H1 (cell line): ENCODE measurements around the gene H2AZ2. TPM values are rescaled to one million over a fixed set of nuclear protein-coding genes. Genes with fewer than 3 reads are reported as not detected.

Experiments used
- CTCF ChIA-PET: fragments of 300-600 bp; sonication (Branson Sonifier 250); formaldehyde crosslinking; loops from one replicate; lab custom pipeline; 2021; ENCODE audit not compliant: partially characterized antibody; lab: Charles Lee
- POLR2A ChIA-PET: fragments of 300-600 bp; sonication (Branson Sonifier 250); formaldehyde crosslinking; loops from one replicate; lab custom pipeline; 2021; ENCODE audit warnings: inconsistent platforms; ENCODE audit not compliant: partially characterized antibody; lab: Charles Lee
- DNase-seq, 2 experiments: peaks; one replicate each; pipeline versions ENCODE4 v3.0.0 to v3.0.0-alpha.2; 2010 to 2022; ENCODE audit warnings: low spot score in 2 of 2, low read depth in 1 of 2, mixed read lengths in 1 of 2
- FAIRE-seq: peaks from 2 replicates; lab custom pipeline; 2011; peaks lifted over from hg19 to GRCh38; lab: Jason Lieb, UNC
- H2AFZ ChIP-seq: 2 replicates; pipeline ENCODE4 v1.8.1; 2012; ENCODE audit warnings: low read length, inconsistent platforms
- H2AK5ac ChIP-seq: 2 replicates; pipeline ENCODE4 v1.6.1; 2013; ENCODE audit warnings: low read depth, low read length
- H2BK120ac ChIP-seq: replicated peaks from 2 replicates; pipeline ENCODE3; 2013; ENCODE audit warnings: low read depth, low read length, inconsistent platforms
- H2BK12ac ChIP-seq: 2 replicates; pipeline ENCODE4 v1.6.1; 2013; ENCODE audit warnings: low read depth, low read length
- H2BK15ac ChIP-seq: 2 replicates; pipeline ENCODE4 v1.6.1; 2013; ENCODE audit warnings: low read length
- H2BK20ac ChIP-seq: 2 replicates; pipeline ENCODE4 v1.6.1; 2013; ENCODE audit warnings: low read length
- H2BK5ac ChIP-seq: 2 replicates; pipeline ENCODE4 v1.6.1; 2013; ENCODE audit warnings: low read depth, low read length
- H3K14ac ChIP-seq: 2 replicates; pipeline ENCODE4 v1.6.1; 2013; ENCODE audit warnings: inconsistent platforms; ENCODE audit not compliant: insufficient read length
- H3K18ac ChIP-seq: 2 replicates; pipeline ENCODE4 v1.6.1; 2013; ENCODE audit warnings: low read length; ENCODE audit errors: extremely low read depth
- H3K23ac ChIP-seq: 2 replicates; pipeline ENCODE4 v1.6.1; 2013; ENCODE audit warnings: inconsistent platforms; ENCODE audit not compliant: insufficient read length
- H3K23me2 ChIP-seq: 2 replicates; pipeline ENCODE4 v1.6.1; 2013; ENCODE audit warnings: low read depth, low read length
- H3K27ac ChIP-seq: 2 replicates; pipeline ENCODE4 v1.6.1; 2011; ENCODE audit warnings: low read depth, low read length, inconsistent platforms
- H3K27me3 ChIP-seq, 4 experiments: replicated peaks in 1 of 4; 1 replicate in 1 of 4; 2 replicates in 3 of 4; pipeline versions ENCODE4 v1.6.1 to v1.8.1; 2011 to 2013; ENCODE audit warnings: low read length in 3 of 4, mild to moderate bottlenecking in 3 of 4, inconsistent platforms in 2 of 4, mixed read lengths in 2 of 4, moderate library complexity in 1 of 4; ENCODE audit not compliant: control insufficient read depth in 3 of 4, insufficient read depth in 3 of 4; ENCODE audit errors: extremely low read depth in 1 of 4
- H3K36me3 ChIP-seq, 4 experiments: 2 replicates each; pipeline versions ENCODE4 v1.6.1 to v1.8.1; 2011 to 2013; ENCODE audit warnings: mild to moderate bottlenecking in 4 of 4, low read length in 3 of 4, moderate library complexity in 2 of 4, control low read depth in 1 of 4, inconsistent platforms in 1 of 4; ENCODE audit not compliant: insufficient read depth in 4 of 4, control insufficient read depth in 2 of 4
- H3K4ac ChIP-seq: replicated peaks from 2 replicates; pipeline ENCODE3; 2013; ENCODE audit warnings: low read length, low read depth, mixed read lengths, inconsistent platforms; ENCODE audit not compliant: insufficient read length
- H3K4me1 ChIP-seq, 4 experiments: replicated peaks in 1 of 4; 1 replicate in 1 of 4; 2 replicates in 3 of 4; pipeline versions ENCODE4 v1.6.1 to v1.8.1; 2011 to 2013; ENCODE audit warnings: low read length in 3 of 4, inconsistent platforms in 2 of 4, mixed read lengths in 1 of 4; ENCODE audit not compliant: insufficient read depth in 4 of 4, control insufficient read depth in 3 of 4
- H3K4me2 ChIP-seq, 2 experiments: 2 replicates each; pipeline versions ENCODE4 v1.6.1 to v1.8.1; 2011 to 2013; ENCODE audit warnings: low read depth in 2 of 2, low read length in 2 of 2, control low read depth in 1 of 2, inconsistent platforms in 1 of 2, mild to moderate bottlenecking in 1 of 2; ENCODE audit not compliant: insufficient read depth in 1 of 2
- H3K4me3 ChIP-seq, 4 experiments: fragments of 200-600, 300-600 bp in 1 of 4; sonication (generic), shearing (Covaris generic), sonication (Bioruptor Twin) in 1 of 4; 2 replicates each; pipeline versions ENCODE4 v1.5.1 to v1.8.1; 2011 to 2016; ENCODE audit warnings: low read length in 4 of 4, low read depth in 3 of 4, control low read depth in 2 of 4, inconsistent platforms in 2 of 4, mild to moderate bottlenecking in 2 of 4, mixed read lengths in 1 of 4, moderate library complexity in 1 of 4; ENCODE audit not compliant: insufficient read depth in 2 of 4; ENCODE audit errors: extremely low read depth in 1 of 4
- H3K56ac ChIP-seq: replicated peaks from 2 replicates; pipeline ENCODE3; 2013; ENCODE audit warnings: low read depth, mild to moderate bottlenecking, mixed read lengths, low read length, inconsistent platforms; ENCODE audit not compliant: insufficient read length
- H3K79me1 ChIP-seq: 2 replicates; pipeline ENCODE4 v1.6.1; 2013; ENCODE audit warnings: low read depth, low read length, control low read depth
- H3K79me2 ChIP-seq, 2 experiments: 2 replicates each; pipeline versions ENCODE4 v1.6.1 to v1.8.1; 2012 to 2013; ENCODE audit warnings: low read length in 2 of 2, mild to moderate bottlenecking in 2 of 2, inconsistent platforms in 1 of 2; ENCODE audit not compliant: insufficient read depth in 2 of 2, control insufficient read depth in 1 of 2
- H3K9ac ChIP-seq, 4 experiments: replicated peaks in 1 of 4; 1 replicate in 1 of 4; 2 replicates in 3 of 4; pipeline versions ENCODE4 v1.6.1 to v1.8.1; 2011 to 2013; ENCODE audit warnings: low read depth in 3 of 4, low read length in 3 of 4, control low read depth in 2 of 4, mild to moderate bottlenecking in 2 of 4, moderate library complexity in 2 of 4, inconsistent platforms in 1 of 4; ENCODE audit errors: extremely low read depth in 1 of 4
- H3K9me3 ChIP-seq, 2 experiments: 2 replicates each; pipeline versions ENCODE4 v1.6.1 to v1.8.1; 2012 to 2013; ENCODE audit warnings: mild to moderate bottlenecking in 2 of 2, moderate library complexity in 2 of 2, control low read depth in 1 of 2, inconsistent platforms in 1 of 2, low read depth in 1 of 2, low read length in 1 of 2, mixed read lengths in 1 of 2; ENCODE audit not compliant: insufficient read depth in 2 of 2
- H4K20me1 ChIP-seq, 2 experiments: replicated peaks in 1 of 2; 2 replicates each; pipeline versions ENCODE3 to v1.8.1; 2011 to 2013; ENCODE audit warnings: inconsistent platforms in 2 of 2, low read length in 2 of 2, mild to moderate bottlenecking in 1 of 2; ENCODE audit not compliant: insufficient read depth in 2 of 2, control insufficient read depth in 1 of 2
- H4K5ac ChIP-seq: 2 replicates; pipeline ENCODE4 v1.6.1; 2013; ENCODE audit warnings: low read length, low read depth, mixed read lengths, inconsistent platforms; ENCODE audit not compliant: insufficient read length
- H4K8ac ChIP-seq: 2 replicates; pipeline ENCODE4 v1.8.0; 2013; ENCODE audit warnings: mild to moderate bottlenecking, moderate library complexity, low read length, inconsistent platforms; ENCODE audit not compliant: insufficient read depth; ENCODE audit errors: extremely low read depth
- H4K91ac ChIP-seq: replicated peaks from 2 replicates; pipeline ENCODE3; 2013; ENCODE audit warnings: low read length, mixed read lengths, inconsistent platforms; ENCODE audit not compliant: insufficient read length
- ATF2 ChIP-seq: IDR thresholded peaks from 2 replicates; pipeline ENCODE4 v1.6.1; 2012; ENCODE audit warnings: low read length, inconsistent platforms
- BCL11A ChIP-seq, 2 experiments: IDR thresholded peaks; one replicate each; pipeline ENCODE4 v1.6.1; 2011; ENCODE audit warnings: low read depth in 2 of 2, low read length in 2 of 2, mild to moderate bottlenecking in 2 of 2
- CBX8 ChIP-seq: fragments of 300-800, 300-1000 bp; sonication (generic); IDR thresholded peaks from 2 replicates; pipeline ENCODE4 v1.7.1; 2016; ENCODE audit warnings: low read depth, low read length, borderline replicate concordance
- CREB1 ChIP-seq: IDR thresholded peaks from 2 replicates; pipeline ENCODE4 v1.6.1; 2012; ENCODE audit warnings: inconsistent platforms
- CTBP2 ChIP-seq: IDR thresholded peaks from 2 replicates; pipeline ENCODE4 v1.7.0; 2011; ENCODE audit warnings: borderline replicate concordance, mild to moderate bottlenecking, moderate library complexity, mixed read lengths, low read length; ENCODE audit not compliant: insufficient read depth, insufficient read length
- EZH2 ChIP-seq: fragments of 200-600 bp; sonication (generic); IDR thresholded peaks from 2 replicates; pipeline ENCODE4 v1.7.1; 2012; ENCODE audit warnings: low read depth, mild to moderate bottlenecking, moderate library complexity, low read length, inconsistent platforms; ENCODE audit not compliant: severe bottlenecking
- GTF2F1 ChIP-seq: IDR thresholded peaks from 2 replicates; pipeline ENCODE4 v1.6.1; 2012; ENCODE audit warnings: low read depth, low read length, improper control_type of control experiment, borderline replicate concordance
- JUN ChIP-seq: IDR thresholded peaks from 2 replicates; pipeline ENCODE4 v1.6.1; 2011; ENCODE audit warnings: low read depth, mild to moderate bottlenecking, improper control_type of control experiment, low read length
- PHF8 ChIP-seq: fragments of 200-600 bp; sonication (generic); conservative IDR thresholded peaks from 2 replicates; pipeline ENCODE4 v1.7.1; 2012; ENCODE audit warnings: low read depth, mild to moderate bottlenecking, inconsistent platforms, low read length, moderate library complexity
- SIX5 ChIP-seq: IDR thresholded peaks from 2 replicates; pipeline ENCODE4 v1.6.1; 2011; ENCODE audit warnings: mild to moderate bottlenecking, low read depth, low read length
- SP1 ChIP-seq: IDR thresholded peaks from 2 replicates; pipeline ENCODE4 v1.6.1; 2011; ENCODE audit warnings: low read depth, low read length
- SP4 ChIP-seq: IDR thresholded peaks from 2 replicates; pipeline ENCODE4 v1.6.1; 2012; ENCODE audit warnings: low read length, inconsistent platforms
- ZNF274 ChIP-seq: IDR thresholded peaks from 2 replicates; pipeline ENCODE4 v1.7.0; 2012; ENCODE audit warnings: low read length, borderline replicate concordance; ENCODE audit errors: extremely low read depth
- WGBS, 2 experiments: shearing (Covaris generic) in 1 of 2; methylation state at CpG; one replicate each; pipeline versions ENCODE4 v1.1.6 to v1.1.7; 2013 to 2015; ENCODE audit warnings: low lambda C conversion rate in 2 of 2, mixed read lengths in 2 of 2, inconsistent platforms in 1 of 2, low coverage in 1 of 2, missing lambda C conversion rate in 1 of 2; ENCODE audit not compliant: insufficient replicate concordance in 2 of 2, insufficient coverage in 1 of 2, insufficient read length in 1 of 2; ENCODE audit errors: extremely low coverage in 1 of 2, missing lambda C conversion rate in 1 of 2; 5-methylcytosine and 5-hydroxymethylcytosine counted together
- polyA plus RNA-seq, 7 experiments: library from polyadenylated mRNA; depleted of rRNA in 3 of 7; stranded (reverse) in 5 of 7; unstranded in 2 of 7; fragments of >200 nt in 5 of 7; fragments of 200-250 nt in 2 of 7; gene quantifications; 1 replicate in 5 of 7; 2 replicates in 1 of 7; 4 replicates in 1 of 7; pipeline versions ENCODE4 v1.2.1 to v1.2.3, GENCODE V29; 2011 to 2013; ENCODE audit warnings: missing spikeins in 2 of 7, mixed read lengths in 2 of 7
- total RNA-seq: library from RNA; stranded (reverse); fragmentation: NEBNext Ultra II Directional; extraction: Animal tissue kit (Norgen Biotek cat#: 25700); gene quantifications from 2 replicates; pipeline ENCODE4 v1.2.1, GENCODE V29; 2021

H2AZ2 gene
- total and polyA plus RNA-seq, 2 of the 8 experiments (the other 6 are each of a cell fraction or from before 2014, with no cell fraction given), result 168 to 187 TPM

- Histone ChIP-seq H2BK20ac (no peak overlapping the region), H3K79me2 (peaks cover 0 to 21% of the 10 kb centered on the region in 2 experiments; a peak in 3 of 4 replicates), H3K36me3 (peaks cover 0 to 8% (median 2%) of the 10 kb centered on the region in 4 experiments; a peak in 2 of 8 replicates), H3K23ac (no peak overlapping the region), H4K20me1 (peaks cover 0 to 2% of the 10 kb centered on the region in 2 experiments), H3K4me1 (no peaks in the 10 kb centered on the region), H2BK15ac (no peak overlapping the region), H3K4me3 (no peak overlapping the region), H3K23me2 (no peaks in the 10 kb centered on the region), H2AFZ (no peak overlapping the region), H3K14ac (no peak overlapping the region), H2BK12ac (no peak overlapping the region), H3K9me3 (peaks cover 4 to 16% of the 10 kb centered on the region in 2 experiments; a peak in 3 of 4 replicates), H3K56ac (no peak overlapping the region), H4K91ac (no peak overlapping the region), H3K4me2 (no peak overlapping the region), H4K5ac (no peak overlapping the region), H3K9ac (no peak overlapping the region), H2AK5ac (no peak overlapping the region), H3K18ac (no peak overlapping the region), H3K27ac (no peak overlapping the region), H2BK120ac (no peak overlapping the region), H3K27me3 (no peaks in the 10 kb centered on the region), H3K79me1 (no peaks in the 10 kb centered on the region), H2BK5ac (no peak overlapping the region), H3K4ac (no peak overlapping the region), H4K8ac (no peak overlapping the region; the same call in 1 of the 2 replicates)
- ChIA-PET CTCF (interaction anchor here (0.6 to 1.2 kb wide), 3 partner anchors 18 to 104 kb away, joined by 3 to 4 read pairs (median 4); no protein-coding TSS in a partner anchor), POLR2A (interaction anchor here (0.9 to 1.6 kb wide), 6 partner anchors 9 to 72 kb away, joined by 3 to 7 read pairs (median 3); partner anchors contain the start of genes H2AZ2 and PURB)
- no peak for FAIRE-seq
- DNase-seq, result no peak
- 89% methylated on average over 4 of the region's 4 CpGs; no CpG with 5 or more reads in 1 of the 2 experiments for WGBS, 2 experiments
- no peak for TF ChIP-seq SP1
- no peak for TF ChIP-seq CTBP2
- no peak for TF ChIP-seq CREB1
- TF ChIP-seq SP4, result no peak
- TF ChIP-seq CBX8, result no peak
- TF ChIP-seq PHF8, result no peak
- TF ChIP-seq GTF2F1, result no peak
- no peak for TF ChIP-seq BCL11A (IDR thresholded peaks at IDR 0.05; ENCODE audit: low read depth in 2 of 2, low read length in 2 of 2)
- TF ChIP-seq SIX5, result no peak
- no peak for TF ChIP-seq ZNF274
- no peak for TF ChIP-seq ATF2
- no peak for TF ChIP-seq EZH2
- no peak for TF ChIP-seq JUN
These were observed 28.5 kb upstream of the H2AZ2 start for GRCh38 chr7:44876393-44876792.
